HuH-7 (cell line): ENCODE data around the gene FAM193A.
"Not testable (repeated sequence)": the region's sequence is repeated elsewhere in the genome, so short reads cannot be mapped to it uniquely, and the experiment has no call there.

Experiments used
- DNase-seq: peaks from one replicate; pipeline ENCODE4 v3.0.0; 2011; ENCODE audit warnings: low spot score

The FAM193A gene

GRCh38 chr4:2731907-2732317 lies 195.5 kb downstream of the FAM193A start:
- DNase-seq: no peak

- no peak for DNase-seq
Observed at GRCh38 chr4:2732526-2732925, 196.1 kb downstream of the FAM193A start.

- DNase-seq: no peak
Observed at GRCh38 chr4:2733001-2733843, 196.8 kb downstream of the FAM193A start.

- DNase-seq: no peak
Observed at GRCh38 chr4:2733844-2734574, 197.6 kb downstream of the FAM193A start.

- no peak for DNase-seq
Observed at GRCh38 chr4:2734612-2735011, 198.2 kb downstream of the FAM193A start.

GRCh38 chr4:2735869-2736268 lies 199.4 kb downstream of the FAM193A start:
- DNase-seq: no peak

- not testable (repeated sequence) for DNase-seq
Observed at GRCh38 chr4:2738296-2738695, 201.8 kb downstream of the FAM193A start.

GRCh38 chr4:2741626-2742025 lies 205.2 kb downstream of the FAM193A start:
- DNase-seq: no peak

- DNase-seq: no peak
Observed at GRCh38 chr4:2742081-2742822, 205.8 kb downstream of the FAM193A start.

GRCh38 chr4:2742823-2743517 lies 206.5 kb downstream of the FAM193A start:
- DNase-seq: no peak

GRCh38 chr4:2743518-2744445 lies 207.3 kb downstream of the FAM193A start:
- DNase-seq: no peak

- no peak for DNase-seq
Observed at GRCh38 chr4:2744576-2745270, 208.3 kb downstream of the FAM193A start.

GRCh38 chr4:2745516-2745915 lies 209.1 kb downstream of the FAM193A start:
- no peak for DNase-seq

GRCh38 chr4:2745981-2746806 lies 209.7 kb downstream of the FAM193A start:
- DNase-seq: no peak

GRCh38 chr4:2746891-2747695 lies 210.6 kb downstream of the FAM193A start:
- no peak for DNase-seq

- no peak for DNase-seq
Observed at GRCh38 chr4:2750719-2751605, 214.5 kb downstream of the FAM193A start.

- no peak for DNase-seq
Observed at GRCh38 chr4:2753436-2753835, 217.0 kb downstream of the FAM193A start.
